Keratinocyte (primary cell): ENCODE measurements around the gene IL10RA. TPM values are rescaled to one million over a fixed set of nuclear protein-coding genes. Genes with fewer than 3 reads are reported as not detected.
"Not testable (repeated sequence)": the region's sequence is repeated elsewhere in the genome, so short reads cannot be mapped to it uniquely, and the experiment has no call there.

Experiments used
- DNase-seq: peaks from one replicate; pipeline ENCODE4 v3.0.0-alpha.2; 2011; ENCODE audit warnings: low read depth, missing footprints, low spot score
- FAIRE-seq: peaks from 2 replicates; lab custom pipeline; 2011; peaks lifted over from hg19 to GRCh38; lab: Jason Lieb, UNC
- H2AFZ ChIP-seq: 2 replicates; pipeline ENCODE4 v1.6.0; 2012; ENCODE audit warnings: low read length, control low read depth, inconsistent platforms; ENCODE audit not compliant: control insufficient read depth
- H3K27ac ChIP-seq: 2 replicates; pipeline ENCODE4 v1.5.1; 2011; ENCODE audit warnings: low read length; ENCODE audit not compliant: control insufficient read depth, insufficient read depth
- H3K27me3 ChIP-seq: 3 replicates; pipeline ENCODE4 v1.6.0; 2011; ENCODE audit warnings: low read length; ENCODE audit not compliant: control insufficient read depth, insufficient read depth; ENCODE audit errors: extremely low read depth
- H3K36me3 ChIP-seq, 2 experiments: 2 replicates in 1 of 2; 3 replicates in 1 of 2; pipeline ENCODE4 v1.5.1; 2011; ENCODE audit warnings: low read length in 2 of 2, mild to moderate bottlenecking in 1 of 2; ENCODE audit not compliant: control insufficient read depth in 2 of 2, insufficient read depth in 2 of 2; ENCODE audit errors: extremely low read depth in 1 of 2
- H3K4me1 ChIP-seq: 3 replicates; pipeline ENCODE4 v1.5.1; 2011; ENCODE audit warnings: low read length; ENCODE audit not compliant: control insufficient read depth, insufficient read depth; ENCODE audit errors: extremely low read depth
- H3K4me2 ChIP-seq: 3 replicates; pipeline ENCODE4 v1.6.0; 2011; ENCODE audit warnings: low read depth, low read length; ENCODE audit not compliant: control insufficient read depth, insufficient read depth; ENCODE audit errors: extremely low read depth
- H3K4me3 ChIP-seq, 3 experiments: fragments of 200-600 bp in 1 of 3; sonication (generic) in 1 of 3; 2 replicates in 2 of 3; 3 replicates in 1 of 3; pipeline ENCODE4 v1.5.1; 2011 to 2016; ENCODE audit warnings: low read length in 3 of 3, mild to moderate bottlenecking in 3 of 3, control low read depth in 2 of 3, inconsistent platforms in 1 of 3, low read depth in 1 of 3, mixed read lengths in 1 of 3, mixed run types in 1 of 3, moderate library complexity in 1 of 3; ENCODE audit not compliant: control insufficient read depth in 2 of 3, insufficient read depth in 2 of 3; ENCODE audit errors: extremely low read depth in 1 of 3
- H3K79me2 ChIP-seq: 2 replicates; pipeline ENCODE4 v1.6.0; 2012; ENCODE audit warnings: low read length; ENCODE audit not compliant: control insufficient read depth, insufficient read depth
- H3K9ac ChIP-seq: 3 replicates; pipeline ENCODE4 v1.6.0; 2011; ENCODE audit warnings: low read length; ENCODE audit not compliant: control insufficient read depth, insufficient read depth; ENCODE audit errors: extremely low read depth
- H3K9me1 ChIP-seq: 3 replicates; pipeline ENCODE4 v1.6.0; 2011; ENCODE audit warnings: low read length; ENCODE audit not compliant: control insufficient read depth, insufficient read depth; ENCODE audit errors: extremely low read depth
- H3K9me3 ChIP-seq: 2 replicates; pipeline ENCODE4 v1.5.1; 2012; ENCODE audit warnings: low read depth, low read length; ENCODE audit not compliant: control insufficient read depth
- H4K20me1 ChIP-seq: 3 replicates; pipeline ENCODE4 v1.6.0; 2011; ENCODE audit warnings: low read length; ENCODE audit not compliant: control insufficient read depth, insufficient read depth; ENCODE audit errors: extremely low read depth
- CTCF ChIP-seq, 3 experiments: IDR thresholded peaks in 1 of 3; conservative IDR thresholded peaks in 1 of 3; optimal IDR thresholded peaks in 1 of 3; 2 replicates in 2 of 3; 3 replicates in 1 of 3; pipeline versions ENCODE3 to v1.5.1; 2011; ENCODE audit warnings: low read length in 3 of 3, mild to moderate bottlenecking in 3 of 3, moderate library complexity in 2 of 3, control low read depth in 1 of 3, inconsistent platforms in 1 of 3; ENCODE audit not compliant: insufficient read depth in 2 of 3; ENCODE audit errors: extremely low read depth in 1 of 3
- EZH2 ChIP-seq: IDR thresholded peaks from one replicate; pipeline ENCODE4 v1.6.1; 2012; ENCODE audit warnings: inconsistent platforms, mild to moderate bottlenecking, low read length, moderate library complexity
- dilution Hi-C: fragments of 300-500 bp; cut with MboI; formaldehyde crosslinking; loops from one replicate; pipeline ENCODE4 v1.7.0; 2020; ENCODE audit warnings: low sequenced_read_pairs; ENCODE audit not compliant: extremely low pct_ligation_motif_present
- polyA plus RNA-seq, 5 experiments: library from polyadenylated mRNA; depleted of rRNA in 3 of 5; stranded (reverse) in 3 of 5; stranded (forward) in 1 of 5; unstranded in 1 of 5; fragments of >200 nt; gene quantifications; 1 replicate in 1 of 5; 2 replicates in 3 of 5; 3 replicates in 1 of 5; pipeline versions ENCODE4 v1.2.1 to v1.2.3, GENCODE V29; 2011 to 2012; ENCODE audit warnings: missing spikeins in 2 of 5, low read depth in 1 of 5, low replicate concordance in 1 of 5

IL10RA gene
- polyA plus RNA-seq, 1 donor (not counting 4 experiments of a cell fraction or from before 2014, with no cell fraction given): 0.04 TPM

- Histone ChIP-seq H3K27ac (no peak overlapping the region), H3K79me2 (no peaks in the 10 kb centered on the region), H4K20me1 (no peaks in the 10 kb centered on the region), H3K9ac (no peak overlapping the region), H2AFZ (no peak overlapping the region), H3K36me3 (no peaks in the 10 kb centered on the region), H3K9me1 (no peaks in the 10 kb centered on the region), H3K27me3 (no peaks in the 10 kb centered on the region), H3K4me3 (no peak overlapping the region), H3K9me3 (no peaks in the 10 kb centered on the region), H3K4me1 (peaks cover 7% of the 10 kb centered on the region), H3K4me2 (no peak overlapping the region)
- dilution Hi-C loops: no loop called here
- FAIRE-seq: peak; percentile 91
- TF ChIP-seq EZH2: no peak
- peak; percentile 92 to 96 (median 94) for TF ChIP-seq CTCF (optimal IDR thresholded peaks at IDR 0.05 in 1 of 3, IDR thresholded peaks at IDR 0.05 in 1 of 3, conservative IDR thresholded peaks at IDR 0.05 in 1 of 3; ENCODE audit: extremely low read depth in 1 of 3, insufficient read depth in 2 of 3, low read length in 3 of 3)
- peak; percentile 98 for DNase-seq
These were observed 39.2 kb upstream of the IL10RA start for GRCh38 chr11:117946842-117947526.

GRCh38 chr11:117947751-117948150 is 38.4 kb upstream of the IL10RA start:
- H3K27ac ChIP-seq, H3K9me3 ChIP-seq, H3K4me1 ChIP-seq, H2AFZ ChIP-seq, H3K36me3 ChIP-seq, H3K9me1 ChIP-seq, H3K4me3 ChIP-seq, H3K4me2 ChIP-seq, DNase-seq, H3K27me3 ChIP-seq, H4K20me1 ChIP-seq, H3K9ac ChIP-seq, H3K79me2 ChIP-seq, FAIRE-seq, dilution Hi-C loops: not testable (repeated sequence)

GRCh38 chr11:117948466-117948865 is 37.7 kb upstream of the IL10RA start:
- H3K4me2 ChIP-seq, H3K9ac ChIP-seq, H3K36me3 ChIP-seq, FAIRE-seq, dilution Hi-C loops, H4K20me1 ChIP-seq, H3K9me3 ChIP-seq, H3K27me3 ChIP-seq, DNase-seq, H3K4me3 ChIP-seq, H3K4me1 ChIP-seq, H2AFZ ChIP-seq, H3K79me2 ChIP-seq, H3K9me1 ChIP-seq, H3K27ac ChIP-seq: not testable (repeated sequence)
